Measurements from ENCODE around the gene RAMP3.

DNA sequence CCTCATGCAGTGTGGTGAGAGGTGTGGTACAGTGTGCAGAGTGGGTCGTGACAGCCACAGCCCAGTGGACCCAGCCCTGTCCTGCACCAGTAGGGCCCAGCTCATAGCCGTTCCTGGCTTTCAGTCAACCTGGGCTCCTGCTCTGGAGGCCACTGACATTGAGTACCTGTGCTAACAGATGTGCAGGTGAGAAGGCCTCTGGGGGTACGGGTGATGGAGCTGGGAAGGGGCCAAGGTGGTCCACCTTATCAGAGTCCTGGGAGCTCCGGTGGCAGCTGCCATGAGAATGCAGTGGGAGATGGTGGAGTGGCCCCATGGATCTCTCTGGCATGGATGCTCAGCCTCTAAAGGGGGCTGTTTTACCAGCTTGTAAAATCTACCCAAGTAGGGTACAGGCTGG, 40.0 kb upstream of the RAMP3 start:
- TF ChIP-seq, protein P1, sequence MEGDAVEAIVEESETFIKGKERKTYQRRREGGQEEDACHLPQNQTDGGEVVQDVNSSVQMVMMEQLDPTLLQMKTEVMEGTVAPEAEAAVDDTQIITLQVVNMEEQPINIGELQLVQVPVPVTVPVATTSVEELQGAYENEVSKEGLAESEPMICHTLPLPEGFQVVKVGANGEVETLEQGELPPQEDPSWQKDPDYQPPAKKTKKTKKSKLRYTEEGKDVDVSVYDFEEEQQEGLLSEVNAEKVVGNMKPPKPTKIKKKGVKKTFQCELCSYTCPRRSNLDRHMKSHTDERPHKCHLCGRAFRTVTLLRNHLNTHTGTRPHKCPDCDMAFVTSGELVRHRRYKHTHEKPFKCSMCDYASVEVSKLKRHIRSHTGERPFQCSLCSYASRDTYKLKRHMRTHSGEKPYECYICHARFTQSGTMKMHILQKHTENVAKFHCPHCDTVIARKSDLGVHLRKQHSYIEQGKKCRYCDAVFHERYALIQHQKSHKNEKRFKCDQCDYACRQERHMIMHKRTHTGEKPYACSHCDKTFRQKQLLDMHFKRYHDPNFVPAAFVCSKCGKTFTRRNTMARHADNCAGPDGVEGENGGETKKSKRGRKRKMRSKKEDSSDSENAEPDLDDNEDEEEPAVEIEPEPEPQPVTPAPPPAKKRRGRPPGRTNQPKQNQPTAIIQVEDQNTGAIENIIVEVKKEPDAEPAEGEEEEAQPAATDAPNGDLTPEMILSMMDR (IDR thresholded peaks at IDR 0.05): no peak
- no peak for TF ChIP-seq POLR2A (IDR thresholded peaks at IDR 0.05)
